HG02798 (cell line): Measurements from ENCODE around the gene IFNL2.
"Not testable (repeated sequence)": the region's sequence is repeated elsewhere in the genome, so short reads cannot be mapped to it uniquely, and the experiment has no call there.

Experiments
- ATAC-seq: cut with Tn5 transposase; IDR thresholded peaks from one replicate; pipeline ENCODE4 v1.9.1; 2021; ENCODE audit warnings: mild to moderate bottlenecking; ENCODE audit not compliant: unreplicated experiment, poor library complexity

Gene IFNL2

GRCh38 chr19:39293394-39293793 lies 25.2 kb downstream of the IFNL2 start:
- no peak for ATAC-seq

DNA sequence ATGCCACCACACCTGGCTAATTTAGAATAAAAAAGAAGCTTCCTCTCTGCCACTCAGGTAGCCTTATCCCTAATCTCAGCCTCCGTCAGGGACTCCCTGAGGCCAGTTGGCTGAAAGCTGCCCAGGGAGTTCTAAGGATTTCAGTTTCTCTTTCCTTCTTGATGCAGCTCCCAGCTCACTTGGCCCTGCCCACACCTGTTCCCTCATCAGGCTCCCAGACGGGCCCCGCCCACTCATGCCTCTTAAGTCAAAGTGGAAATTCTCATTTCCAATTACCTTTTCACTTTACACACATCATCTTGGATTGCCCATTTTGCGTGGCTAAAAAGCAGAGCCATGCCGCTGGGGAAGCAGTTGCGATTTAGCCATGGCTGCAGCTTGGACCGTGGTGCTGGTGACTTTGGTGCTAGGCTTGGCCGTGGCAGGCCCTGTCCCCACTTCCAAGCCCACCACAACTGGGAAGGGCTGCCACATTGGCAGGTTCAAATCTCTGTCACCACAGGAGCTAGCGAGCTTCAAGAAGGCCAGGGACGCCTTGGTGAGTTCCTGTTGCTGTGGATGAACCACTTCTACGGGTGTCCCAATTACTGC lies 28.0 kb downstream of the IFNL2 start, which contains the start of gene IFNL1:
IFNL1 (plus strand) TSS at position 353 of the 591 bp plus-strand sequence; CDS start at position 368, 15 bp downstream.
- ATAC-seq, result no peak

DNA sequence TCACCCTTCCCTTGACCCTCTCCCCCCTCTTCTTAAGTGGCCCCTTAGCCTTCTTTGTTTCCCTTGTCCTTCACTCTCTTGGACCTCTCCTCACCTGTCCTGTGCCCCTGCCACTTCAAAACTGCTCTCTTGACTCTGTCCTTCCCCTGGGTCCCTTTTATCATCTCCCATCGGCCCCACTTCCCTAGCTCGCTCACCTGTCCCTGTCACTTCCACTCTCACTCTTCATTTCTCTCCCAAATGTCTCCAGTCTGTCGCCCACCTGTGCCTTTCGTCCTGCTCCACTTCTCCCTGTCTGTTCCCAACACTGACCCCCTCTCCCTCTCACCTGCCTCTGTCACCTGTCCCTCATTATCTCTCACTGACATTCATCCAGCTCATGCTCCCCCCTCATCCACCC lies 28.7 kb downstream of the IFNL2 start:
- ATAC-seq, result no peak

DNA sequence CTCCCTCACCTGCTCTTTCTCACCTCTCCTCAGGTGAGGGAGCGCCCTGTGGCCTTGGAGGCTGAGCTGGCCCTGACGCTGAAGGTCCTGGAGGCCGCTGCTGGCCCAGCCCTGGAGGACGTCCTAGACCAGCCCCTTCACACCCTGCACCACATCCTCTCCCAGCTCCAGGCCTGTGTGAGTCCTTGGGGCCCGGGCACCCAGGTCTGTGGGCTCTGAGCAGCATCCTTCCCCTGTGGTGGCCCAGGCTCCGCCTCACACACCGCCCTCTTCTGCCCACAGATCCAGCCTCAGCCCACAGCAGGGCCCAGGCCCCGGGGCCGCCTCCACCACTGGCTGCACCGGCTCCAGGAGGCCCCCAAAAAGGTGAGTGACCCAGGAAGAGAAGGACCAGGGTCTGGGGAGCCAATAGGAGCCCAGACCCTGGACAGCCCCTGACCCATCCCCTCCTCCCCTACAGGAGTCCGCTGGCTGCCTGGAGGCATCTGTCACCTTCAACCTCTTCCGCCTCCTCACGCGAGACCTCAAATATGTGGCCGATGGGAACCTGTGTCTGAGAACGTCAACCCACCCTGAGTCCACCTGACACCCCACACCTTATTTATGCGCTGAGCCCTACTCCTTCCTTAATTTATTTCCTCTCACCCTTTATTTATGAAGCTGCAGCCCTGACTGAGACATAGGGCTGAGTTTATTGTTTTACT lies 29.9 kb downstream of the IFNL2 start:
- ATAC-seq, result no peak

DNA sequence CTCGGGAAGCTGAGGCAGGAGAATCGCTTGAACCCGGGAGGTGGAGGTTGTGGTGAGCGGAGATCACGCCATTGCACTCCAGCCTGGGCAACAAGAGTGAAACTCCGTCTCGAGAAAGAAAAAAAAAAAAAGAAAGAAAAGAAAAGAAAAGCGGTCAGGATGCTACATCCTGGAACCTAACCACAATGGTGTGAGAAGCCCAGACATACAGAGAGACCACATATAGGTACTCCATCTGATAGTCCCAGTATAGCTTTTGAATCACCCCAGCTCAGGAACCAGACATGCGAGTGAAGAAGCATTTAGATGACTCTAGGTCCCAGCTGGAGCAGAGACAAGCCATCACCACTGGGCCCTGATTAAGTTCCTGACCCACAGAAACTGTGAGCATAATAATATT lies 31.2 kb downstream of the IFNL2 start:
- no peak for ATAC-seq

- no peak for ATAC-seq
Observed at GRCh38 chr19:39299832-39300231, 31.6 kb downstream of the IFNL2 start.

DNA sequence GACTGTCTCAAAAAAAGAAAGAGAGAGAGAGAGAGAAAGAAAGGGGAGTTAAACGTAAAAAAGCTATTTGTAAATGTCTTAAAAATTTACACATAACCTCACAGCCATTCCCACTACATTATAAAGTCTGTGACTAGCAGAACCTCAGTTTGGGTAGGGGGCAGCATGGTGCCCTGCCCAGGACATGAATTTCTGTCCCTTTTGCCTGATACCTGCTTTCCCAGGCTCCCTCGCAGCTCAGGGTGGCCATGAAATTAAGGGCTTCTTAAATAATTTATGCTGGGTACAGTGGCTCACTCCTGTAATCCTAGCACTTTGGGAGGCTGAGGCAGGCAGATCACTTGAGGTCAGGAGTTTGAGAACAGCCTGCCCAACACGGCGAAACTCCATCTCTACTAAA lies 32.8 kb downstream of the IFNL2 start:
- no peak for ATAC-seq

- no peak for ATAC-seq
Observed at GRCh38 chr19:39301562-39301961, 33.4 kb downstream of the IFNL2 start.

DNA sequence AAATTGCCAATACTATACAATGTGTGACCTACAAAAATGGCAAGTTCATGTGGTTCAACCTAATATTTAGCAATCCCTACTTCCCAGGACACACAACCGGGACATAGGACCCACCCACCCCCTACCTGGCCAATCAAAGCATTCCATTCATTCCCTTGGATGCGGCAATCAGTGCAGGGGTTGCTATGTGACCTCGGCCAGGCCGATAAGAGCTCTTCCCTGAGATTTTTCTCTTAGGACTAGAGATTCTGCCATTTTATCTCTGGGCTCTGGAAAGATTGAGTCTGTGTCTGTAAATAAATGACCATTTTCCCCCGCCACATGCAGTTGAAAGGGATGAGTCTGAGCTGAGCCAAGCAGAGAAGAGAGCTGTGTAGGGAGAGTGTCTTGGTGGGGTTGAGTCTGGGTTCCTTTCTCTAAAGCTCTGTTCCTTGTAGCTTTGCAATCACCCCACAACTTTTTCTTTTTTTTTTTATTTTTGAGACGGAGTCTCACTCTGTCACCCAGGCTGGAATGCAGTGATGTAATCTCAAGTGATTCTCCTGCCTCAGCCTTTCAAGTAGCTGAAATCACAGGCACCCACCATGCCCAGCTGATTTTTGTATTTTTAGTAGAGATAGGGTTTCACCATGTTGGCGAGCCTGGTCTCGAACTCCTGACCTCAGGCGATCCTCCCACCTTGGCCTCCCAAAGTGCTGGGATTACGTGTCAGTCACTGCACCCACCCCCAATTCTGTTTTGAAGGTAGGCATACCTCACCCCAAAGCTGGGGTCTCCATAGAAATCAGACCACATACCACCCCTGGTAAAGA lies 35.4 kb downstream of the IFNL2 start:
- ATAC-seq, result no peak

DNA sequence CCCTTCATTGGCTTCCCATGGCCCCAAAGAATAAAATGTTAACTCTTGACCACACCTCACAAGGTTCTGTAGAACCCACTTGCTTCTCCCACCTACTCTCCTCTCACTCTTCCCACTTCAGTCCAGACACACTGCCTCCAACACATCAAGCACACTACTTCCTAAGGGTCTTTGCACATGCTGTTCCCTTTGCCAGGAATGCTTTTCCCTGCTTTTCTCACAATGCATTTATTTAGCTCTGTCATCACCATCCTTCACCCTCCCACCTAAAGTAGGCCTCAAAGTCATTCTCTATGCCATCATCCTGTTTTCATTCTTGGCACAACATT lies 36.0 kb downstream of the IFNL2 start:
- ATAC-seq, result no peak

- no peak for ATAC-seq
Observed at GRCh38 chr19:39304701-39305571, 36.7 kb downstream of the IFNL2 start.

- ATAC-seq, result no peak
Observed at GRCh38 chr19:39306075-39306474, 37.9 kb downstream of the IFNL2 start.

GRCh38 chr19:39307046-39307821 lies 39.0 kb downstream of the IFNL2 start:
- no peak for ATAC-seq

GRCh38 chr19:39307822-39308530 lies 39.8 kb downstream of the IFNL2 start:
- ATAC-seq, result no peak

DNA sequence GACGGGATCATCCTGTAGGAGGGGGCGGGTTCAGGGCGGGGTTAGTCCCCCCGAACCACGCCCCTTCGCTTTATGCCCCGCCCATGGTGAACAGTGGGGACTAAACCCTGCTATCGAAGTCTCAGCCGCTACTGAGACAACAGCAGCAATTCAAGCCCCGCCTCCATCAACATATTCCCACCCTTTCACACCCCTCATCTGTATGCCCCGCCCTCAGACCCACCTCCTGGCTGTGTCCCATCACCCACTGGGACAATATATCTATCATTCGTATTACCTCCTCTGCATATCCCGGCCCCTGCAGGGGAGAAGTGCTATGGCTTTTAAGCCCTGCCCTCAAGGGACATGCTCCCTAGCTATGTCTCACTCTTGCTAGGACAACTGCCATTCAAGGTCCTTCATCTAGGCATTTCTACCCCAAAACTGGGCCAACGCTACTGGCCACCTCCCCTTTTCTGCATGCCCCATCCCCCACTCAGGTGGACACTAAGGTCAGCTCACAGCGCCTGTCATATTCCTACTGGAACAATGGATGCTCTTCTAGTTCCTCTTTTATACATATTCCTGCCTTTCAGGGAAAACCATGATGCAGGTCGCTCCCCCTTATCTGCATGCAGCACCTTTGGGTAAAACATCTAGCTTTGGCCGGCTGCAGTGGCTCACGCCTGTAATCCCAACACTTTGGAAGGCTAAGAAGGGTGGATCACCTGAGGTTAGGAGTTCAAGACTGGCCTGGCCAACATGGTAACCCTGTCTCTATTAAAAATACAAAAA lies 40.5 kb downstream of the IFNL2 start:
- no peak for ATAC-seq

- ATAC-seq, result not testable (repeated sequence)
Observed at GRCh38 chr19:39309305-39309670, 41.1 kb downstream of the IFNL2 start.

GRCh38 chr19:39310558-39311311 lies 42.5 kb downstream of the IFNL2 start:
- no peak for ATAC-seq
